Activated naive CD4-positive, alpha-beta T cell treated with anti-CD3 and anti-CD28 coated beads, Interleukin-2, amount 50 U/mL, for 24 hours (primary cell): ENCODE measurements around the gene CTBP2.
"Not testable (repeated sequence)": the region's sequence is repeated elsewhere in the genome, so short reads cannot be mapped to it uniquely, and the experiment has no call there.

Experiments
- H3K27ac Mint-ChIP-seq: one replicate; pipeline ENCODE4 v1.8.0; 2021; ENCODE audit warnings: mild to moderate bottlenecking, mixed read lengths
- H3K27me3 Mint-ChIP-seq: one replicate; pipeline ENCODE4 v1.8.0; 2021; ENCODE audit warnings: mixed read lengths
- H3K36me3 Mint-ChIP-seq: one replicate; pipeline ENCODE4 v1.8.0; 2021; ENCODE audit warnings: mixed read lengths
- H3K4me1 Mint-ChIP-seq: one replicate; pipeline ENCODE4 v1.8.0; 2021; ENCODE audit warnings: mixed read lengths
- H3K4me3 Mint-ChIP-seq: one replicate; pipeline ENCODE4 v1.8.0; 2021; ENCODE audit warnings: mild to moderate bottlenecking, mixed read lengths
- H3K9me3 Mint-ChIP-seq: one replicate; pipeline ENCODE4 v1.8.0; 2021; ENCODE audit warnings: mixed read lengths

Gene CTBP2

DNA sequence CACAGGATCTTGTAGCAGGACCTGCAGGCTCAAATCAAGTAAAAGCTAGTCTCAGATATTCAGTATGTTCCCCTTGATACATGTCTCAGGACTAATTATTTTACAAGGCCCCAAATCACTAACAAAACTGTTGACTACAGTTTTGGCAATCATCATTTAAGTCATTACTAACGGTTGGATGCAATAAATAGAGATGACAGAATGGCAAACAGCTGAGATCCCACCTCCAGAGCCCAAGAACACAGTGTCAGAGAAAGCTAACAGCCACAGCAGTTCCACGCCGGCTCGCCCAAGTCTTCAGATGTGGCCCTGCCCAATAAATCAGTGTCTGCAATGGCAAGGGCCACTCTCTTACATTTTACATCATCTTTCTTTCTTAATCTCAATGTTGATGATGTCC is 87.6 kb downstream of the CTBP2 start:
- Mint-ChIP-seq H3K4me3 (no peak overlapping the region), H3K9me3 (no peaks in the 10 kb centered on the region), H3K4me1 (no peaks in the 10 kb centered on the region), H3K27ac (no peak overlapping the region), H3K27me3 (peaks cover 1% of the 10 kb centered on the region), H3K36me3 (no peaks in the 10 kb centered on the region)

GRCh38 chr10:125071008-125071407 is 89.4 kb downstream of the CTBP2 start:
- Mint-ChIP-seq H3K36me3 (no peaks in the 10 kb centered on the region), H3K4me1 (no peaks in the 10 kb centered on the region), H3K9me3 (no peaks in the 10 kb centered on the region), H3K27me3 (no peaks in the 10 kb centered on the region), H3K4me3 (no peak overlapping the region), H3K27ac (no peak overlapping the region)

GRCh38 chr10:125068406-125068805 is 92.0 kb downstream of the CTBP2 start:
- peaks cover 15% of the 10 kb centered on the region for H3K4me1 Mint-ChIP-seq
- no peak overlapping the region for H3K27ac Mint-ChIP-seq
- no peaks in the 10 kb centered on the region for H3K36me3 Mint-ChIP-seq
- no peak overlapping the region for H3K4me3 Mint-ChIP-seq
- peaks cover 1% of the 10 kb centered on the region for H3K27me3 Mint-ChIP-seq
- H3K9me3 Mint-ChIP-seq = no peaks in the 10 kb centered on the region

- Mint-ChIP-seq H3K36me3 (no peaks in the 10 kb centered on the region), H3K27ac (no peak overlapping the region), H3K27me3 (peaks cover 1% of the 10 kb centered on the region), H3K4me3 (no peak overlapping the region), H3K9me3 (no peaks in the 10 kb centered on the region), H3K4me1 (peaks cover 15% of the 10 kb centered on the region)
Measured at GRCh38 chr10:125067764-125068163, 92.6 kb downstream of the CTBP2 start.

DNA sequence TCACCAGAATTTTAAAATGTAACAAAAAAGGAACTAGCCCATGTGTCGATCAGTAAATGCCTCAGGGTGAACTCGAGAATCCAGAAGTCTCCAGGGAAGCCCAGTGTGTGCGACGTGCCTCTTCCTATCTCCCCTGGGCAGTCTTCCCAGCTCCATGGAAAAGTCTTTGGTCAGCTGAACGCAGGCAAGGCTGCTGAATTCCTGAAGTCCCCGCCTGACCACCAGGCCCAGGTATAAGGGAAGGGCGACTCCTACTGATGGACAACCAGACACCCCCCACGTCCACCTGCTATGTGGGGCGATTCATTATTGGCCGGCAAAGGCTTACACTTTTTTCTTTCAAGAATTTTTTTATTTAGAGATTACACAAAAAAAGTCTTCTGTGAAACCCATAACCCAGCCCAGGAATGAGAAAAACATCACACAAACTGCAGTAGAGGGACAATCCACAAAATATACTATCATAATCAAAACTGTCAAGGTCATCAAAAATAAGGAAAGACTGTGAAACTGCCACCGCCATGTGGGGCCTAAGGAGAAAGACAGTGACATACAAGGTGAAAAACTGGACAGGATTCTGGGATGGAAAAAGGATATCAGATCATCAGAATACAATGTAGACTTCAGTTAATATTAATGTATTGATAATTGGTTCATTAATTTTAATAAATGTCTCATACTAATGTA is 93.5 kb downstream of the CTBP2 start:
- H3K27ac Mint-ChIP-seq = no peak overlapping the region

GRCh38 chr10:125064681-125065492 is 95.5 kb downstream of the CTBP2 start:
- Mint-ChIP-seq H3K27ac (peak overlapping the region; percentile 43), H3K9me3 (no peaks in the 10 kb centered on the region), H3K4me1 (peaks cover 15% of the 10 kb centered on the region), H3K36me3 (no peaks in the 10 kb centered on the region), H3K27me3 (peaks cover 1% of the 10 kb centered on the region), H3K4me3 (peak overlapping the region; percentile 23)

More for the DNA sequence above, 93.5 kb downstream of the CTBP2 start:
- H3K9me3 Mint-ChIP-seq = no peaks in the 10 kb centered on the region
- H3K36me3 Mint-ChIP-seq = no peaks in the 10 kb centered on the region
- no peak overlapping the region for H3K4me3 Mint-ChIP-seq
- peaks cover 1% of the 10 kb centered on the region for H3K27me3 Mint-ChIP-seq
- peaks cover 15% of the 10 kb centered on the region for H3K4me1 Mint-ChIP-seq

DNA sequence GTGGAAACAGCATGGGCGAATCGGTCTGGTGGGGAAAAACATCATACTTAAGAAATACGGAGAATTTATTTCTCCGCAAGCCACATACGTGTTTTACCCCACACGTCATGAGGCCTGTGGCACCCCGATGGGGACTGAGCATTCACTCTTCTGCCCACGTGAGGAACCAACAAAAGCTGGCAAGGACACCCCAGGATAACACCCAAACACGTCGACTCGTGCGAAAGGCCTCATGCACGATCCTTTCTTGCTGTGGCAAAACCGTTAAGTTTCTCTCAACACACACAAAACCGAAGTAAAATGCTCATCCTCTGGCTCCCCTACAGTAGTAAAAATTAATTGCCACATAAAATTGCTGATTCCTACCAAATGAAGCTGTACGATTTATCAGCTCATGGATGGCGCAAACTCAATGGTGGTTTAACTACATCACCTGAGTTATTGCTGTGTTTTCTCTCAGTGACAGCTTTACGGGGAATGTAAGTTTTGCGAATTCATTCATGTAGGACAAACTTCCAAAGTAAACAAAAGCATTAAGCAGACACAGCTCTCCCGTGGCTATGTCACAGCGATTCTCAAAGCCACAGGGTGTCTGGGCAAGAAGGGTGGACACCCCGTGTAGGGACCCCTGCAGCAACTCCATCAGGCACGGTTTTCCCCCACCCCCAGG is 97.0 kb downstream of the CTBP2 start:
- Mint-ChIP-seq H3K4me1 (peaks cover 15% of the 10 kb centered on the region), H3K27me3 (peaks cover 1% of the 10 kb centered on the region), H3K4me3 (no peak overlapping the region), H3K9me3 (no peaks in the 10 kb centered on the region), H3K27ac (no peak overlapping the region), H3K36me3 (no peaks in the 10 kb centered on the region)

DNA sequence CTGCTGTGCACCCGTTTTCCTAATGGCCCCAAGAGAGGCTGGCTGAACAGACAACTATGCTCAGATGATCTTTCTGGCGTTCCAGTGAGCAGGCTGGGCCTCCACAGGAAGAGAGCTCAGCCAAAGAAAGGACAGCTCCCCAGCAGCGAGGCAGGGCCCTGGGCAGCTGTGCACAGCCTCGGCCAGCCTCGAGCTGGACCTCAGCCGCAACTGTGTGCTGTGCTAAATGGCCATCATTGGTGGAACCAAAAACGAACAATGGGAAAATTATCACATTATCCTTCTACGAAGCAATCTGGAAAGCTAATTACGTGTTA is 97.5 kb downstream of the CTBP2 start:
- Mint-ChIP-seq H3K9me3 (no peaks in the 10 kb centered on the region), H3K4me1 (peaks cover 15% of the 10 kb centered on the region), H3K36me3 (no peaks in the 10 kb centered on the region), H3K27ac (no peak overlapping the region), H3K27me3 (peaks cover 1% of the 10 kb centered on the region), H3K4me3 (no peak overlapping the region)

GRCh38 chr10:125062227-125062913 is 98.0 kb downstream of the CTBP2 start:
- Mint-ChIP-seq H3K36me3 (no peaks in the 10 kb centered on the region), H3K4me1 (peaks cover 15% of the 10 kb centered on the region), H3K27me3 (peaks cover 1% of the 10 kb centered on the region), H3K27ac (no peak overlapping the region), H3K4me3 (no peak overlapping the region), H3K9me3 (no peaks in the 10 kb centered on the region)

GRCh38 chr10:125061557-125062226 is 98.7 kb downstream of the CTBP2 start:
- Mint-ChIP-seq H3K4me1 (peaks cover 15% of the 10 kb centered on the region), H3K9me3 (no peaks in the 10 kb centered on the region), H3K27me3 (peaks cover 1% of the 10 kb centered on the region), H3K27ac (no peak overlapping the region), H3K36me3 (no peaks in the 10 kb centered on the region), H3K4me3 (no peak overlapping the region)

DNA sequence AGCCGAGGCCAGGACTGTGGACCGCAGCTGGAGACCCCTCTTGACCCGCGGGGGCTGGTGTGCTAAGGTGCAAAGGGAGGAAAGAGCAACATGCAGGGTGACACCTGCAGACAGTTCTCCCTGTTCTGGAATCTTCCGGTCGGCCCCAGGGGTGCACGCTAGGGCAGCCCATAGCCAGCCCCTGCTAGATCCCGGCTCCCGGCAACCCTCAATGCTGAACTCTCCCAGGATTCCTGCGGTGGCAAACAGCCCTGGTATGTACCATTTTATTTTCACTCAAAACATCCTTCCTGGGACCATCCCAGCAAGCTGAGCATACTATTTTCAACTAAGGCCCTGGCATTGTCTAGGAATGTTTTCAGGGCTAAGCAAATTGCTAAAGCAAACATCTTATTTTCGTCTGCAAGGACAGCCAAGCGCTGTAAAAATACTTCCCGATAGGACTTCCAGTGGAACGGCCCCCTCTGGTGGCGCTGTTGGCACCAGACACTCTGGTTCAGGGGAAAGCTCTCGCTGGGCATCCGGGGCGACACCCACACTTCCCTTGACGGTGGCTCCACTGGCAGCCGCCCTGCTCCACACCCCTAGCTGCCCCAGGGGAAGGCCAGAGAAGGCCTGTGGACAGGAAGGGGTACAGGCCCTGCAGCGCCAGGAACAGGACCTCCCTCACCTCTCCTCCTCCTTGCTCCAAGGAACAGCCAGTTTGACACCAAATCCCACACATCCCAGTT is 99.4 kb downstream of the CTBP2 start:
- H3K27me3 Mint-ChIP-seq = peaks cover 1% of the 10 kb centered on the region
- H3K9me3 Mint-ChIP-seq = no peaks in the 10 kb centered on the region
- no peaks in the 10 kb centered on the region for H3K36me3 Mint-ChIP-seq
- no peak overlapping the region for H3K27ac Mint-ChIP-seq
- H3K4me3 Mint-ChIP-seq = no peak overlapping the region
- H3K4me1 Mint-ChIP-seq = peaks cover 15% of the 10 kb centered on the region

GRCh38 chr10:125060482-125060825 is 99.9 kb downstream of the CTBP2 start:
- Mint-ChIP-seq H3K27ac (no peak overlapping the region), H3K36me3 (no peaks in the 10 kb centered on the region), H3K9me3 (no peaks in the 10 kb centered on the region), H3K27me3 (peaks cover 1% of the 10 kb centered on the region), H3K4me3 (no peak overlapping the region), H3K4me1 (peaks cover 15% of the 10 kb centered on the region)

- no peaks in the 10 kb centered on the region for H3K36me3 Mint-ChIP-seq
- H3K9me3 Mint-ChIP-seq = no peaks in the 10 kb centered on the region
- H3K4me3 Mint-ChIP-seq = no peak overlapping the region
- H3K27me3 Mint-ChIP-seq = no peaks in the 10 kb centered on the region
- no peak overlapping the region for H3K27ac Mint-ChIP-seq
- peaks cover 11% of the 10 kb centered on the region for H3K4me1 Mint-ChIP-seq
Measured at GRCh38 chr10:125060026-125060425, 100.3 kb downstream of the CTBP2 start.

- H3K27ac Mint-ChIP-seq, H3K4me1 Mint-ChIP-seq, H3K36me3 Mint-ChIP-seq, H3K4me3 Mint-ChIP-seq, H3K27me3 Mint-ChIP-seq, H3K9me3 Mint-ChIP-seq: not testable (repeated sequence)
Measured at GRCh38 chr10:125059348-125059747, 101.0 kb downstream of the CTBP2 start.
